ENCODE measurements around the gene DNAJC11.

DNA sequence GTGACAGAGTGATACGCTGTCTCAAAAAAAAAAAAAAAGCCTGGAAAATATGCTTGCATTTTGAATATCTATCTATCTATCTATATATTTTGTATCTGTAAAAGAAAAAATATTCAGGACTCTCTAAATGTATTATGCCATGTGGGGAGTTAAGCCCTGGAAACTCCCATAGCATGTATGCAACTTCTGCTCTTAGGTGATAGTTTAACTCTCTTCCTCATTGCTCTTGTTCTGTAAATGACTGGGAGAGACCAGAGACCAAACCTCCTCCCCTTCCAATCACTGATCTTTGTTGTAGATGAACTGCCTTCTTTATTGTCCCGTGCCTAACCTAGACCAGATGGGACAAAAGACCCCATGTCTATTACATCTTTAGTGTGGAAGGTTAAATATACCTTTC, 46.1 kb upstream of the DNAJC11 start:
- TF ChIP-seq POLR2AphosphoS5 (IDR thresholded peaks at IDR 0.05; ENCODE audit: low read depth), result no peak
- TF ChIP-seq, protein P1, sequence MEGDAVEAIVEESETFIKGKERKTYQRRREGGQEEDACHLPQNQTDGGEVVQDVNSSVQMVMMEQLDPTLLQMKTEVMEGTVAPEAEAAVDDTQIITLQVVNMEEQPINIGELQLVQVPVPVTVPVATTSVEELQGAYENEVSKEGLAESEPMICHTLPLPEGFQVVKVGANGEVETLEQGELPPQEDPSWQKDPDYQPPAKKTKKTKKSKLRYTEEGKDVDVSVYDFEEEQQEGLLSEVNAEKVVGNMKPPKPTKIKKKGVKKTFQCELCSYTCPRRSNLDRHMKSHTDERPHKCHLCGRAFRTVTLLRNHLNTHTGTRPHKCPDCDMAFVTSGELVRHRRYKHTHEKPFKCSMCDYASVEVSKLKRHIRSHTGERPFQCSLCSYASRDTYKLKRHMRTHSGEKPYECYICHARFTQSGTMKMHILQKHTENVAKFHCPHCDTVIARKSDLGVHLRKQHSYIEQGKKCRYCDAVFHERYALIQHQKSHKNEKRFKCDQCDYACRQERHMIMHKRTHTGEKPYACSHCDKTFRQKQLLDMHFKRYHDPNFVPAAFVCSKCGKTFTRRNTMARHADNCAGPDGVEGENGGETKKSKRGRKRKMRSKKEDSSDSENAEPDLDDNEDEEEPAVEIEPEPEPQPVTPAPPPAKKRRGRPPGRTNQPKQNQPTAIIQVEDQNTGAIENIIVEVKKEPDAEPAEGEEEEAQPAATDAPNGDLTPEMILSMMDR (IDR thresholded peaks at IDR 0.05; ENCODE audit: insufficient read depth, low read length), result no peak
- no peak for TF ChIP-seq REST (IDR thresholded peaks at IDR 0.05; ENCODE audit: insufficient replicate concordance, low read depth)
- no peak for TF ChIP-seq GABPA (IDR thresholded peaks at IDR 0.05; ENCODE audit: low read depth)

All from HL-60 (cell line).